K562 (cell line): ENCODE data around the gene PRM3. TPM values are rescaled to one million over a fixed set of nuclear protein-coding genes. Genes with fewer than 3 reads are reported as not detected.

Experiments
- CBX2 ChIP-seq: fragments of 200-600 bp; sonication (generic); IDR thresholded peaks from one replicate; pipeline ENCODE4 v1.6.1; 2012; ENCODE audit warnings: mild to moderate bottlenecking, low read length, inconsistent platforms; ENCODE audit not compliant: insufficient read depth, poor library complexity, severe bottlenecking
- CTBP1 ChIP-seq: fragments of 450-650 bp; IDR thresholded peaks from 2 replicates; pipeline ENCODE4 v1.6.1; 2016; ENCODE audit warnings: borderline replicate concordance
- FOS ChIP-seq: IDR thresholded peaks from 3 replicates; pipeline ENCODE4 v1.6.1; 2011; ENCODE audit not compliant: insufficient read length; ENCODE audit errors: extremely low read depth
- MEF2A ChIP-seq: IDR thresholded peaks from 2 replicates; pipeline ENCODE4 v1.6.1; 2011; ENCODE audit warnings: low read depth, mild to moderate bottlenecking, low read length, moderate library complexity; ENCODE audit not compliant: control insufficient read depth
- TEAD1 ChIP-seq, 2 experiments: fragments of 450-650 bp in 1 of 2; sonication (generic) in 1 of 2; formaldehyde crosslinking; IDR thresholded peaks; 2 replicates each; pipeline versions ENCODE4 v1.4.0 to v1.8.0; 2020 to 2022; ENCODE audit warnings: mild to moderate bottlenecking in 2 of 2, missing genetic modification reagents in 1 of 2
- ZBTB40 ChIP-seq, 2 experiments: fragments of 450-650 bp in 1 of 2; sonication (generic) in 1 of 2; formaldehyde crosslinking in 1 of 2; IDR thresholded peaks; 2 replicates each; pipeline versions ENCODE4 v1.7.1 to v1.9.0; 2016 to 2022; ENCODE audit warnings: inconsistent platforms in 1 of 2, mild to moderate bottlenecking in 1 of 2, missing genetic modification reagents in 1 of 2
- ZNF592 ChIP-seq: fragments of 450-650 bp; IDR thresholded peaks from 2 replicates; pipeline ENCODE4 v1.6.1; 2017; ENCODE audit warnings: antibody characterized with exemption, mild to moderate bottlenecking
- polyA plus RNA-seq, 8 experiments: library from polyadenylated mRNA; depleted of rRNA in 4 of 8; stranded (reverse) in 5 of 8; unstranded in 3 of 8; fragments of >200 nt; fragmentation: Nextera tagmentation in 2 of 8; fragmentation: Illumina TruSeq in 1 of 8; extraction: Ambion mirVana in 2 of 8; extraction: Trizol in 1 of 8; gene quantifications; 2 replicates each; pipeline versions ENCODE4 v1.2.1 to v1.2.3, GENCODE V29; 2011 to 2014; ENCODE audit warnings: inconsistent platforms in 1 of 8, missing spikeins in 1 of 8
- total RNA-seq, 7 experiments: library from RNA; depleted of rRNA in 6 of 7; stranded (reverse); fragments of >200 nt in 6 of 7; fragmentation: Illumina TruSeq in 2 of 7; extraction: Trizol in 2 of 7; gene quantifications; 2 replicates each; pipeline versions ENCODE4 v1.2.1 to v1.2.3, GENCODE V29; 2011 to 2021; ENCODE audit warnings: low replicate concordance in 1 of 7

The PRM3 gene
- total and polyA plus RNA-seq, 9 of the 15 experiments (the other 6 are each of a cell fraction or from before 2014, with no cell fraction given), result not detected

DNA sequence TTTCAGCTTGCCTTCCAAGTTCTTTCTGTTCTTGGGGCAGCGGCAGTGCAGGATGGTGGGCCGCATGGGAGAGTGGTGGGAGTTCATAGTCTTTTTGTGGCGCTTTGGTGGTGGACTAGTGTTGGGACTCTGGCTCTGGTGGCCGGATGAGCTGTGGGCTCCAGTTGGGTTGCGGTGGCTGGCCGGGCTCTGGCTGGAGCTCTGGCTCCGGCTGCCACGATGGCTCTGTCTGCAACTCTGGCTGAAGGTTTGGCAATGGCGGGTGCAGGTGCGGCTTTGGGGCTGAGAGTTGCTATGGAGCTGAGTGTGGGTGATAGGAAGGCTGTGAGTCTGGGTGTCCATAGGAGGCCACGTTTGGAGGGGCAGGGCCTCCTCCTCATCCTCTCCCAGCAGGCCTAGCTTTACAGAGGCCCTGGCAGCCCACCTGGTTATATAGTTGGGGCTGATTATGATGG is 4.5 kb downstream of the PRM3 start, which contains the start of gene TNP2 (continued):
- no peak for TF ChIP-seq ZNF592
- no peak for TF ChIP-seq MEF2A
- no peak for TF ChIP-seq FOS
- no peak for TF ChIP-seq TEAD1 (CRISPR knock-in tag; IDR thresholded peaks at IDR 0.05)
- no peak for TF ChIP-seq ZBTB40 (IDR thresholded peaks at IDR 0.05)
- no peak for TF ChIP-seq ZBTB40 (CRISPR knock-in tag; IDR thresholded peaks at IDR 0.05)
- TF ChIP-seq CTBP1, result no peak
- TF ChIP-seq CBX2, result no peak
